ENCODE data around the gene LKAAEAR1.

GRCh38 chr20:64082126-64082731, 2.0 kb downstream of the LKAAEAR1 start:
- TF ChIP-seq CTCF (IDR thresholded peaks at IDR 0.05; ENCODE audit: low read depth, low read length) (no peak), POLR2A (IDR thresholded peaks at IDR 0.05; ENCODE audit: extremely low read depth, insufficient read length) (no peak)
